NCI-H1694 treated with DMSO at 0.1 percent for 48 hours (cell line): ENCODE measurements around the gene RIOK2.

Experiments
- DNase-seq: peaks from one replicate; lab custom pipeline; 2025; lab: John Stamatoyannopoulos, UW

Gene RIOK2

GRCh38 chr5:97124335-97124734 is 58.7 kb downstream of the RIOK2 start:
- DNase-seq, result no peak

- DNase-seq, result no peak
Measured at GRCh38 chr5:97121848-97122247, 61.2 kb downstream of the RIOK2 start.

- DNase-seq, result no peak
Measured at GRCh38 chr5:97120195-97120594, 62.9 kb downstream of the RIOK2 start.

- no peak for DNase-seq
Measured at GRCh38 chr5:97119007-97119390, 64.0 kb downstream of the RIOK2 start.

GRCh38 chr5:97118261-97119006 is 64.6 kb downstream of the RIOK2 start:
- DNase-seq, result no peak

GRCh38 chr5:97115932-97116331 is 67.1 kb downstream of the RIOK2 start:
- DNase-seq, result no peak

GRCh38 chr5:97112230-97112629 is 70.8 kb downstream of the RIOK2 start:
- DNase-seq, result no peak

- DNase-seq, result no peak
Measured at GRCh38 chr5:97111616-97112015, 71.4 kb downstream of the RIOK2 start.

- DNase-seq, result no peak
Measured at GRCh38 chr5:97111004-97111403, 72.0 kb downstream of the RIOK2 start.
